Adrenal gland (tissue), 12 donors: ENCODE data around the gene INHBE. TPM values are rescaled to one million over a fixed set of nuclear protein-coding genes. Genes with fewer than 3 reads are reported as not detected.

Experiments used
- DNase-seq, 7 donors: peaks; one replicate each; pipeline ENCODE4 v3.0.0-alpha.2; 2019 to 2020
- H3K27ac ChIP-seq, 5 donors: fragments of 200-600 bp; sonication (generic) in 4 of 5; 1 replicate in 3 of 5; 2 replicates in 2 of 5; pipeline versions ENCODE4 v1.5.1 to v1.8.0; 2016 to 2020; ENCODE audit warnings: mild to moderate bottlenecking in 1 of 5
- H3K27me3 ChIP-seq: fragments of 200-600 bp; 2 replicates; pipeline ENCODE4 v1.8.0; 2021
- H3K36me3 ChIP-seq, 2 donors: fragments of 200-600 bp; replicated peaks in 1 of 2; 1 replicate in 1 of 2; 2 replicates in 1 of 2; pipeline versions ENCODE4 v1.5.1 to v1.8.0; 2018 to 2022
- H3K4me1 ChIP-seq, 2 donors: fragments of 200-600 bp; replicated peaks in 1 of 2; 1 replicate in 1 of 2; 2 replicates in 1 of 2; pipeline versions ENCODE4 v1.5.1 to v1.8.0; 2018 to 2021
- H3K4me3 ChIP-seq, 4 donors: fragments of 200-600 bp; sonication (generic) in 3 of 4; one replicate each; pipeline ENCODE4 v1.5.1; 2016 to 2018
- H3K9me3 ChIP-seq, 3 donors: fragments of 200-600 bp; sonication (generic) in 1 of 3; replicated peaks in 1 of 3; 1 replicate in 2 of 3; 2 replicates in 1 of 3; pipeline versions ENCODE4 v1.5.1 to v1.8.0; 2016 to 2021
- CTCF ChIP-seq, 6 experiments: fragments of 450-650 bp in 4 of 6; fragments of 200-600 bp in 2 of 6; sonication (generic) in 1 of 6; IDR thresholded peaks; 1 replicate in 5 of 6; 2 replicates in 1 of 6; pipeline versions ENCODE4 v1.5.1 to v1.8.0; 2016 to 2021; ENCODE audit warnings: antibody characterized with exemption in 6 of 6, mild to moderate bottlenecking in 2 of 6, moderate library complexity in 1 of 6
- POLR2A ChIP-seq, 2 donors: fragments of 450-650 bp; IDR thresholded peaks; one replicate each; pipeline ENCODE4 v1.6.1; 2017; ENCODE audit warnings: antibody characterized with exemption in 2 of 2, mild to moderate bottlenecking in 2 of 2, moderate library complexity in 1 of 2
- WGBS, 4 donors: extraction: QIAGEN DNeasy Blood & Tissue Kit in 2 of 4; methylation state at CpG; one replicate each; pipeline versions ENCODE4 v1.1.5 to v1.1.7; 2013 to 2017; 5-methylcytosine and 5-hydroxymethylcytosine counted together
- intact Hi-C, 2 donors: fragments of 100-400 bp; cut with DNase I; formaldehyde crosslinking; loops; one replicate each; pipeline versions ENCODE4 v1.14.1 to v1.15.0; 2022 to 2023
- polyA plus RNA-seq, 3 donors: library from polyadenylated mRNA; stranded (reverse); fragments of 200-250 nt in 2 of 3; fragments of 350-450 nt in 1 of 3; fragmentation: Illumina TruSeq in 1 of 3; extraction: RNeasy Lipid Tissue Mini Kit (QIAGEN cat#74804) in 1 of 3; gene quantifications; one replicate each; pipeline ENCODE4 v1.2.3, GENCODE V29; 2013 to 2014
- total RNA-seq, 9 donors: library from RNA; depleted of rRNA in 4 of 9; stranded (reverse); fragments of >200 nt in 4 of 9; fragments of 120-200 nt in 1 of 9; fragmentation: NEBNext Ultra II Directional in 1 of 9; extraction: Animal tissue kit (Norgen Biotek cat#: 25700) in 1 of 9; gene quantifications; one replicate each; pipeline versions ENCODE4 v1.1.0 to v1.2.4, GENCODE V29; 2013 to 2023
- donor health status: healthy with polysubstance abuse.
- donor health status: Bipolar disorder and iron deficiency.
- donor health status: DM: yes; HTN: yes; CAD: no.
- donor health status: DM: no; HTN: no; CAD: no.
- donor health status: DM: no; HTN: no; CAD: no.
- donor health status: DM: yes; HTN: yes; CAD: no.

INHBE gene
- total and polyA plus RNA-seq, 12 donors: 0.11 TPM; not detected in 11

GRCh38 chr12:57444744-57445143 is 10.4 kb upstream of the INHBE start:
- no peaks in the 10 kb centered on the region for H3K4me1 ChIP-seq
- no peak for TF ChIP-seq POLR2A (IDR thresholded peaks at IDR 0.05)
- no peak overlapping the region for H3K4me3 ChIP-seq

GRCh38 chr12:57446292-57446960 is 8.7 kb upstream of the INHBE start:
- H3K27ac ChIP-seq: no peak overlapping the region
- 84 to 97% (median 93%) methylated on average over 6 of the region's 6 CpGs for WGBS, 4 donors
- H3K4me3 ChIP-seq: no peak overlapping the region
- H3K36me3 ChIP-seq: no peaks in the 10 kb centered on the region
- intact Hi-C loops: no loop called here
- no peak for TF ChIP-seq CTCF (IDR thresholded peaks at IDR 0.05)
- TF ChIP-seq POLR2A (IDR thresholded peaks at IDR 0.05): no peak
- no peak for DNase-seq
- H3K4me1 ChIP-seq: no peaks in the 10 kb centered on the region
- no peaks in the 10 kb centered on the region for H3K27me3 ChIP-seq
- H3K9me3 ChIP-seq: no peaks in the 10 kb centered on the region

More at GRCh38 chr12:57444744-57445143, 10.4 kb upstream of the INHBE start:
- 74 to 88% (median 81%) methylated on average over 5 of the region's 5 CpGs for WGBS, 4 donors
- intact Hi-C loops: no loop called here
- H3K27ac ChIP-seq: no peak overlapping the region
- no peaks in the 10 kb centered on the region for H3K9me3 ChIP-seq
- H3K27me3 ChIP-seq: no peaks in the 10 kb centered on the region
- no peak for DNase-seq
- H3K36me3 ChIP-seq: no peaks in the 10 kb centered on the region

- no peak for TF ChIP-seq CTCF (IDR thresholded peaks at IDR 0.05)
- Histone ChIP-seq H3K27ac (no peak overlapping the region), H3K4me3 (no peak overlapping the region), H3K27me3 (no peaks in the 10 kb centered on the region), H3K36me3 (no peaks in the 10 kb centered on the region), H3K9me3 (no peaks in the 10 kb centered on the region), H3K4me1 (no peaks in the 10 kb centered on the region)
- DNase-seq: no peak
- intact Hi-C loops: no loop called here
- 78 to 87% (median 82%) methylated on average over 2 of the region's 2 CpGs for WGBS, 4 donors
Measured at GRCh38 chr12:57448669-57449068, 6.4 kb upstream of the INHBE start.

- no peak for DNase-seq
- TF ChIP-seq POLR2A (IDR thresholded peaks at IDR 0.05): no peak
- Histone ChIP-seq H3K27ac (no peak overlapping the region), H3K27me3 (no peaks in the 10 kb centered on the region), H3K36me3 (no peaks in the 10 kb centered on the region), H3K9me3 (no peaks in the 10 kb centered on the region), H3K4me1 (no peaks in the 10 kb centered on the region), H3K4me3 (no peak overlapping the region)
- 94 to 95% (median 94%) methylated on average over 6 to 7 of the region's 7 CpGs; no CpG with 5 or more reads in 1 of the 4 donors for WGBS, 4 donors
- intact Hi-C loops: no loop called here
Measured at GRCh38 chr12:57449375-57449774, 5.7 kb upstream of the INHBE start.

GRCh38 chr12:57450057-57450456 is 5.0 kb upstream of the INHBE start:
- Histone ChIP-seq H3K9me3 (no peaks in the 10 kb centered on the region), H3K4me1 (no peaks in the 10 kb centered on the region), H3K36me3 (no peaks in the 10 kb centered on the region), H3K27ac (no peak overlapping the region), H3K27me3 (no peaks in the 10 kb centered on the region), H3K4me3 (no peak overlapping the region)
- TF ChIP-seq CTCF (IDR thresholded peaks at IDR 0.05) (no peak), POLR2A (IDR thresholded peaks at IDR 0.05) (no peak)
- no peak for DNase-seq
- 76 to 86% (median 84%) methylated on average over 3 of the region's 3 CpGs for WGBS, 4 donors
- intact Hi-C loops: loop anchor here (5.0 kb wide), 3 partner anchors 143 to 238 kb away; no protein-coding TSS in a partner anchor
